Umbilical cord (tissue), 2 donors: ENCODE measurements around the gene TIPARP. TPM values are rescaled to one million over a fixed set of nuclear protein-coding genes. Genes with fewer than 3 reads are reported as not detected.
"Not testable (repeated sequence)": the region's sequence is repeated elsewhere in the genome, so short reads cannot be mapped to it uniquely, and the experiment has no call there.

Experiments used
- DNase-seq: peaks from one replicate; pipeline ENCODE4 v3.0.0-alpha.2; 2015; ENCODE audit warnings: low spot score
- total RNA-seq: library from RNA; depleted of rRNA; stranded (reverse); fragments of >200 nt; gene quantifications from one replicate; pipeline ENCODE4 v1.2.3, GENCODE V29; 2014; ENCODE audit warnings: low replicate concordance; ENCODE audit not compliant: insufficient read depth

TIPARP gene
- total RNA-seq, 1 donor from 2014 or later = 63.1 TPM

DNA sequence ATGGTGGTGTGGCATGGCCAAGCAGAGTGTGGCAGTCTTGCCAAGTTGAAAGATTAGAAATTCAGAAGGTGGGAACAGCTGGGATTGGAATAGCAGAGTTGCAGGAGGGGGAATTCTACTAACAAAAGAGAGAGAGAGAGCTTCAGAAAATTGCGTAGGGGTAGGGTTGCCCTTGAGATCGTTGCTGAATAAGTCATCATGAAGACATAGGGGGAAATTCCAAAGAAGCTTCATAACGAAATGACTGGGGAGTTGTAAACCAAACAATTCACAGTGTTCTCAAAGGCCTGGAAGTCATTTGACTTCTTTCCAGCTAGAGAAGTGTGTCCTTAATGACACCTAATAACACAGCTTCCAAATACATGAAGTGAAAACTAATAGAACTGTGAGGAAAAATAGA is 26.3 kb upstream of the TIPARP start:
- DNase-seq = no peak

DNA sequence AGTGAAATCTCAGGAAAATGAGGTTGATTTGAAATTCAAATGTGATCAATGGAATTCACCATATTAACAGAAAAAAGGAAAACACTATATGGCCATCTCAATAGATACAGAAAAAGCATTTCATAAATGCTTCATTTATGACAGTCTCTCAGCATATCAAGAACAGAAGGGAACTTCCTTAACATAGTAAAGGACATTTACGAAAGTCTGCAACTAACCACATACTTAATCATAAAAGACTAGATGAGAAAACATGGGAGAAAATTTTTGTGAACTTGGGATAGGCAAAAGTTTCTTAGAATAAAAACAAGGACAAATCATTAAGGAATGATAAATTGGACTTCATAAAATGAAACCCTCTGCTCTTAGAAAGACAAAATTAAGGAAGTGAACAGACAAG is 24.7 kb upstream of the TIPARP start:
- DNase-seq = no peak

DNA sequence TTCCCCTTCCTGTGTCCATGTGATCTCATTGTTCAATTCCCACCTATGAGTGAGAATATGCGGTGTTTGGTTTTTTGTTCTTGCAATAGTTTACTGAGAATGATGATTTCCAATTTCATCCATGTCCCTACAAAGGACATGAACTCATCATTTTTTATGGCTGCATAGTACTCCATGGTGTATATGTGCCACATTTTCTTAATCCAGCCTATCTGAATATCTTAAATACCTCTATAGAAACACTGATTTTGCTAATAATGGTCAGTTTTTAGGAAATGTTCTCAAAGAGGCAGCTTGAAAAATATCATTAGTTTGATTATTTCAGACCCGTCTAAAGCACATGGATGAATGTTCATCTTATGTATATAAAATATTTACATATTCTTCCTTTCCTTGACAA is 21.7 kb upstream of the TIPARP start:
- not testable (repeated sequence) for DNase-seq

DNA sequence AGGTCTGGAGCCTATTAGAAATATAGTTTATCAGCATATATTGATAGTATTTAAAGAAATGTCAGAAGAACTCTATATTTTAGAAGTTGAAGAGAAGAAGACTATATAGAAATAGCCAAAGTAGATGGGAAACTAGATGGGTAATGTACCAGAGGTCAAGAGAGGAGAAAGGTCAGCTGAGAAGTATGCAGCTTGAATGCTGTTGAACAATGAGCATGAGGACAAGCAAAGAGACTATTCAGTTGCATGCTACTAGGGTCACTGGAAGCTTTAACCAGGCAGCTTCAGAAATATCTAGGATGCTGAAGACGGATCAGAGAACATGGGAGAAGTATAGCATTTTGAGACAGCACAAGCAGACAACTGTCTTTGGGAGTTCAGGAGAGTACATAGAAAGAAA is 19.6 kb upstream of the TIPARP start:
- DNase-seq = no peak

DNA sequence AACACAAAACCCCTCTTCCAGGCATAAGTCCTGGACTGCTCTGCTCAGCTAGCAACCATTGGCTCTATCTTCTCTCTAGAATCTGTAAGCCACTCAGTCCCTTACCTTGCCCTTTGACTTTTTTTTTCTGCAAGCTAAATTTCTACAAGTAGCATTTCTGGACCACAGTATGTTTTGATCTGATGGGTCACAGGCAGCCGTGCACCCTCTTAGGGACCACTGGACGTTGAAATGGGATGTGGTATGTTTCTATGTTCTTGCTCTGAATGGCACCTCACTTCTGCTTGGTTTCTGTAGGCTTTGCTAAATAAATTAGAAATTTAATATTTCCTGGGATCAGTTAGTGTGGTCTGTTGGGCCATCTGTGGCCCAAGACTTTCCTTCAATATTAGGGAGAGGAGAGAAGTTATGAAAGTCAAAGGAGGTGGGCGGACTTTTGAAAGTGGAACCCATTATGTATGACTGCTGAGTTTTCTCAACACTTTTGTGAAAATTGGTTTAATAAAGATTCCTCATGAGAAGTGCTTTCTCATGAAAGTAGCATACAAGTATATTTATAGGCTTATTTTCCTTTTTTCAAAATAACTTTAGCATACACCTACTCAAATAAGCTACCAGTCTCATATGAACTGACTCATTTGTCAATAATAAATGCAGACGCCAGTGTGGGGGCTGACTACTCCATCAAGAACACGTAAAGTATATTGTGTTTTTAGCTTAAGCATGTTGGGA is 18.4 kb upstream of the TIPARP start:
- DNase-seq = no peak

DNA sequence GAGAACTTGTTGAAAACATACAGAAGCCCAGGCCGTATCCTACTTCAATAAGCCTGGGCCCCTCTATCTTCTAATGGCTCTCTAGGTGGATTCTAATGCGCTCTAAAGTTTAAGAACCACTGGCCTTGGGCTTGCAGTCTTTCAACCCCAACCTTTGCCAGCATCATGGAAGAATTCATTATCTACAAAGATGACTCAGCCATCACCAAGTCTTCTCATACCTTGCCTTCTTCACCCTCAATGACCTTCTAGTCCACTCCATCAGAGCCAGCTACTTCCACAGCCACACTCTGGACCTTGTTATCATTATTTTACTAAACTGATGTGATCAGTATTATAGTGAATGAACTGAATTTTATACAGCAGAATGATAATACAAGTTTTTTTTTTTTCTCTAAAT is 16.9 kb upstream of the TIPARP start:
- no peak for DNase-seq

DNA sequence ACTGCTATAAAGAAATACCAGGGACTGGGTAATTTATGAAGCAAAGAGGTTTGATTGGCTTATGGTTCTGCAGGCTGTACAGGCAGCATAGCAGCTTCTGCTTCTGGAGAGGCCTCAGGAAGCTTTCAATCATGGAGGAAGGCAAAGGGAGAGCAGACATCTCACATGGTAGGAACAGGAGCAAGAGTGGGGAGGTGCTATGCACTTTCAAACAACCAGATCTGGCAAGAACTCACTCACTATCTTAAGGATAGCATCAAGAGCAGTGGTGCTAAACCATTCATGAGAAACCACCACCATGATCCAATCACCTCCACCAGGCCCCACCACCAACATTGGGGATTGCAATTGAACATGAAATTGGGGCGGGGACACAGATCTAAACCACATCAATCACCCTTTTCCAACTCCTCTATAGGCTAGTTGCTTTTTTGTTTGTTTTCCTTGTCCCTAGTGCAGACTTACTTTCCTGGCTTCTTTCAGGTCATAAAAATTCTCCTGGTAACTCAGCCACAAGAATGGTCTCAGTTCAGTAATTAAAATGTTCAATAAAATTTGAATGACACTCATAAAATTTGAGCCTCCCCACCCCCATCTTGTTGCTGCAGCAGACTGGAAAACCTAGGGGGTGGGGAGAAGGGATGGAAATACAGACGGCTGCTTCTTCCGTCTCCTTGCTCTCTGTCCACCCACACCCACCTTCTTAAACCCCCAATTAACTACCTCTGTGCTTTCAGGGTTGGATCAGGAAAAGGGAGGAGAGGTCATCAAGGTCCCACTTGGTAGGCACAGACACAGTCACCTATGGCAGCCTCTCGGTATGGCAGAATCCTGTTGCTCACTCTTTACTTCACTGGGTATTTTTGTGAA is 16.3 kb upstream of the TIPARP start:
- DNase-seq = no peak

DNA sequence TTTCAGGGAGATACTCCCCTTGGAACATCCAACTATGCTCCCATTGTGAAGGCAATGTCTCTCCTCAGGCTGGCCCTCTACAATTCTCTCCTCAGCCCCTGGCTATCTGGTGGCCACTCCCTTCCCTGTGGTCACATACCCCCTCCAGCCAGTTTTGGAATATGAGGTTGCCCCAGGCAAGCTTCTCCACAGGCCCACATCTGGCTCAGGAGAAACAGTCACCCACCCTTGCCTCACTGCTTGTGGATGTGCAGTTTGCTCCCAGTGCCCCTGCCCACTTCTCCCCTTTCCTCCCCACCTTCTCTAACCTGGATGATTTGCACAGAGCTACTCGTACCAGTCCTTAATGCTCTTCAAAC is 15.7 kb upstream of the TIPARP start:
- DNase-seq = no peak

DNA sequence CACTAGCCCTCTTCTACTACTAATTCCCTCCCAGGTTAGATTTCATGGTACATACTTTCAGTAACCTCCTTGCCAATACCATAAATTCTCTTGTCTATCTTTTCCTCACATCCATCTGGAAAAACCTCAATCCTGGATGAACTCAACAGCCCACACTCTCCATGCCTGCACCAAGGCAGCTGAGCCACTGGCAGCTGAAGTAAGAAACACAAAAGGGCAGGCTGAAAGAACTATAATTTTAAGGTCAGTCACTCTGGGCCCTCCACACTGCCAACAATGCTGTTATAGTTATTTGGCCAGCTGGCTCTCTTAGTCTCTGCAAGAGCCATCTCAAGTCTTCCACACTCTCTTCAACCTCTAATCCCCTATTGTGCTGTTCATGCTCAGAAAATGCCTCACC is 15.1 kb upstream of the TIPARP start:
- DNase-seq = no peak

DNA sequence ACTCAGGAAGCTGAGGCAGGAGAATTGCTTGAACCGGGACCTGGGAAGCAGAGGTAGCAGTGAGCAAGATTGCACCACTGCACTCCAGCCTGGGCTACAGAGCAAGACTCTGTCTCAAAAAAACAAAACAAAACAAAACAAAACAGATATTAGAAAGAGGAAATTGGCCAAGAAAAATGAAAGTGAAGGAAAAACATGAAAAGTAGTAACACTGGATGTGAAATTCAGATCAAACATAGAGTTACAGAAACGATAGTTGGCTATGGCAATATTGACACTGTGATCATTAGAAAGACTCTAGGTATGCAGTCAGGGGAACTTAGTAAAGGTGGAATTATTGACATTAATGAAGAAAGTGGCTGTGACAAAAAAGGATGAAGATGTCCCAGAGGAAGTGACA is 13.2 kb upstream of the TIPARP start:
- DNase-seq = no peak

DNA sequence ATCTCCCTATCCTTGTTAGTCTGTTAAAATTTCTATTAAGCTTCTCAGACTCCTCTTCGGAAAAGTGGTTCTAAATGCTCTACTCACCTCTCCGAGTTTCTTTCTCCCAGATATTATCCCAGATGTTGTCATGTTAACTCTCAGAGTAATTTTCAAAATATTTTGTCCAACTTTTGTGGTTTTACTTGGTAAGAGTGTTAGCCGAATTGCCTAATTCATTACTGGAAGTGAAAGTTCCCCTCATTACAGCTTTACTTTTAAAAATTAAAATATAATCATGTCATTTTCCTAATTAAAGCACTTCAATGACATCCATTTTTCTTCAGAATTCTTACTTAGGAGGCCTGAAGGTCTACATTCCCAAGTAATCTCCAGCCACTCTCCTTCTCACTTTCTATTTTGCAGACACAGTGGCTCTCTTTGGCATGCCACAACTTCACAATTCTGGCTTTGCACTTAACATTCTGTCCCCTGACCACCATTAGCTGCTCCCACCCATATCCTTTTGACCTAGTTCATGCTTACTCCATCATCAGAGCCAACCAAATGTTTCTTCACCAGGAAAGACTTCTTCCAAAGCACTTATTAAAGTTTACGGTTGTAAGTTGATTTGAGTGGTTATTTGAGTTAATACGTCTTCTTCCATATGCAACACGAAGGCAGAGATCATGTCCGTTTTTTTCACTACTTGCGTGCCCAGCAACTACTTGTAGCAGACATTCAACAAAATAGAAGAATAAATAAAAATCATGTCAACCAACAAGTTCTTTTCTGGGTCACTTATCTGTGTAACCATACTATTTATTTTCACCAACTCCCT is 10.2 kb upstream of the TIPARP start:
- no peak for DNase-seq

DNA sequence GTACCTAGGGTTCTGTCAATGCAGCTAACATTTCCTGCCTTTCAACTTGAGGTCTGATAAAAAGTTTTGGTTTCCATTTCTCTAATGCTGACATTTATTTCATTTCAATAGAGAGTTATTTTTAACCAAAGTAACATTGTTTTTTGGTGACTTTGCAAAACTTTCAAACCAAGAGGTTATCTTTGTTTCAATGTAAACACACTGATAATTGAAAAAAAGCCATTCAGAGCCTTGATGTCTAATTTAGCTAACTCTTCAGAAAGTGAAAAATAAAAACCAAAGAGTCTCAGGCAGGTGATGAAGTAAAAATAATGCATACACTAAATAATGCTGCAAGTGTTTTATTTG is 9.6 kb upstream of the TIPARP start:
- DNase-seq = no peak

DNA sequence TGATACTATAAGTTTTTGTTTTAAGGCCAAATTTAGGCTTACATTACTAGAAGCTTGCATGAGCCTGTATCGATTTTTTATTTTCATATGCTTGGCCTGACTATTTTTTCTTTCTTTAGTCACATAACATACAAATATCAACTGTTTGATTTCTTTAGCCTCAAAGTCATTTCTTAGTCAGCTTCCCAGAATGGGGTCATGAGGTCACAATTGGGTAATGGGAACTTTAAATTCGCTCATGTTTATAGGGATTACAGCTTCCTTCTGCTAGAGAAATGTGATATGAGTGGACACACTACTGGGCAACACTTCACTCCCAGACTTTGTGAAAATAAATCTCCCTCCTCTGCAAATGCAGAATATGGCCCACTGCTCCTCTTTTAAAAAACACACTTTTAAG is 9.1 kb upstream of the TIPARP start:
- DNase-seq = no peak

DNA sequence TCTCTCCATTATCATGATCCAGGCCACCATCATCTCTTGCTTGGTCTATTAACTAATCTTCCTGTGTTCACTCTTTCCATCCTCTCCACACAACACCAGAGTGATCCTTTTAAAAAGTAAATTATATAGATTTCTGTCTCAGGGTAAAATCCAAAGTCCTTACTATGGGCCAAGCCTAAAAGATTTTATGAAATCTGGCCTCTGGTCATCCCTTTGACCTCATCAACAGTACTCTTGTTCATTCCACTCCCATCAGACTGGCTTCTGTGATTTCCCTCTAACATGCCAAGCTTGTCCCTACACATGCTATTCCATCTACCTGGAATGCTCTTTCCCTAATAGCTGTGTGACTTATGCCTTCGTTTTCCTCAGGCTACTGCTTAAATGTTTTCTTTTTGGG is 8.3 kb upstream of the TIPARP start:
- DNase-seq = no peak

DNA sequence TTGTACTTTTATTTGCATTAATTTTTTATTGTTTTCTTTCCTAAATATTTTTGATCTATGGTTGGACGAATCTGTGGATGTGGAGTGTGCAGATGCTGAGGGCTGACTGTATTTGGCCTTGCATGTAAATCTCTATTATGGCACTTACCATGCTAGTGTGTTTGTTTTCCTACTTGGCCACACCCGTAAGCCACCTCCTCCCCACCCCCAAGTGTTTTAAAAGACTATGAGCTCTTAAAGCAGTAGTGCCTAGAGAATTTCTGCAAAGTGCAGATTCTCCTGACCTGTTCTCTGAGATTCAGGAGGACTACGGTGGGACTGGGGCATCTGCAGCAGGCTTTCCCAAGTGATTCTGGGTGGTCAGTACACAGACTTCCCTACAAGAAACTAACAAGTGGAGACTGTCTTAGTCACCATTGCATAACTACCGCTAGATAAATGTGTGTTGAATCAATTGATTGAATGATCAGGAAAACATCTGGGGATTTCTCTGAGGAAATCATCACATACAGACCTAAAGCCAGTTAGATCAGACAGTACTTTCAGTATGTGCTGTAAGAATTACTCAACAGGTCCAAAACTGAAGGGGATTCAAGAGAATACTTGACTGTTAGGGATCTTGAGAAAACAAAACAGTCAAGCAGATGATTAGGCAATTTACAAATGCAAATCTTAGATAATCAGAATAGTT is 6.2 kb upstream of the TIPARP start:
- no peak for DNase-seq

DNA sequence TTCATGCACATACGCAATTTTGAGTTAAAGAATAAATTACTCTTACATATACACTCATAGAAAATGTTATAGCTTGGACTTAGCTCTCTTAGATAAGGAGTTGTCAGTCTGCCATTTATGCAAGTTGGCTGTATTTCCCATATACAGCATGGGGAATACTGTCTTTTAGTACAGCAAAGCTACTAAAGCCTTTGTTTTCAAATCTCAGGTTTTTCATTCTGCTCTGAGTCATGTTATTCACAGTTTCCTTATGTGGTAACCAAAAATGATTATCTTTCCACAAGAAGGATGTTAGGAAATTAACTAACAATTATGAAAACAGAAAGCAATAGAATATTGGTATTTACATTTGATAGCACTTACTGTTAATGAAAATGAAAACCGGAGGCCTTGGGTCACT is 4.3 kb upstream of the TIPARP start:
- DNase-seq = no peak

DNA sequence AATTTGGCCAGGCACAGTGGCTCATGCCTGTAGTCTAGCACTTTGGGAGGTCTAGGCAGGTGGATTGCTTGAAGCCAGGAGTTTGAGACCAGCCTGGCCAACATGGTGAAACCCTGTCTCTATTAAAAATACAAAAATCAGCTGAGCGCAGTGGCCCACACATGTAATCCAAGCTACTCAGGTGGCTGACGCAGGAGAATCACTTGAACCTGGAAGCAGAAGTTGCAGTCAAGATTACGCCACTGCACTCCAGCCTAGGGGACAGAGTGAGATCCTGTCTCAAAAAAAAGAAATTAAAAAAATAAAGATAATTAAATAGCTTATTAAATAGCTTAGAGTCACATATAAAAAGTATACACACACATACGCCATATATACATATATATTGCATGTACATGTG is 3.7 kb upstream of the TIPARP start:
- no peak for DNase-seq

DNA sequence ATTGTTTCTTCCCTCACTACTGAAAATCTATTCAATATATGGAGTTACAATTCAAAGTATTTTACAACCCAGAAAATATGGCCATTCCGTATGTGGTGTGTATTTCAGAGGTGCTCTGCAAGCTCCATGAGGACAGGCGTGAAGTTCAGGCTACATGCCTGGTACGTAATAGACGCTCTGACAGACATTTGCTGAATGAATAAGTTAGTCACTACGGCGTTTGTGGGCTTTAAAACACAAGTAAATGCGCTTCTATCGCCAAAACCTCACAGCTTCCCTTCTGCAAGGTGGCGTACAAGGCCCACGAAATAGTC is 701 bp upstream of the TIPARP start:
- DNase-seq = no peak

DNA sequence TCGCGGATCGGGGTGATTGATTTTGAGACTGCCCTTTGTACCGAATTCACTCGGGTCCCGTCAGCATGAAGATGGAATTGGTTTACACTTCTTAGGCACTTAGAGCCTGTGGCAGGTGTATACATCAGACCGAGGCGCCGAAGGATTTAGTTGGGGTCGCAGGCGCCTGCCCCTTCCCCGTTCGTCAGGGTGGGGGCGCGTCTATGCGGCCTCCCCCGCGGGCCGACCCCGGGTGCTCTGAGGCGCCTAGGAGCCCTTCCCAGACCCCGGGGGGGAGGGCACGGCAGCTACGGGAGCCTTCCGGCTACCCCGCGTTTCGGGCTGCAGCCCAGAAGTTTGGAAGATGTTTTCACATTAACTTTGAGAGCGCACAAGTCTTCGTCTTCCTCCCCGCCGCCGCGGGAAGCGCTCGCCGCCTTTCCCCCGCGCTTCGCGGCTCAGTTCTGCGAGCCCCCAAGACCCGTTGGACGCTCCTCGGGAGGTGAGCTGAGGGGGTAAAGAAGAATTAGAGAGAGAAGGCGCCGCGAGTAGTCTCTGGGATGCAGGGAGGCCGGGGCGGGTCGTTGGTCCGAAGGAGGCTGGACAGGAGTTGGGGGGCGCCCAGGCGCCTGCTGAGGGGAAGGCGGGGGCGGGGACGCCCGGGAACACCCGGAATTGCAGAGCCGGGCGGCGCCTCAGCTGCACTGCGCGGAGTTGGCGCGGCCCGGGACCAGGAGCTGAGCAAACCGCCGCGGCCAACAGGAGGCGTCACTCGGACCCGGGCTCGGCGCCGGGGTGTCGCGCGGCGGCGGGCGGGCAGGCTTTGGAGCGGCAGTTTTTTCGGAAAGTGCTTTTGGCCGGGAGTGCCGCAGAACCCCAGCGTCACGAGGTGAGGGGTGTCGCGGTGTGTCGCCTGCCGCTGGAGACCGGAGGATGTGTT is 780 bp downstream of the TIPARP start:
- DNase-seq = peak; percentile 76

DNA sequence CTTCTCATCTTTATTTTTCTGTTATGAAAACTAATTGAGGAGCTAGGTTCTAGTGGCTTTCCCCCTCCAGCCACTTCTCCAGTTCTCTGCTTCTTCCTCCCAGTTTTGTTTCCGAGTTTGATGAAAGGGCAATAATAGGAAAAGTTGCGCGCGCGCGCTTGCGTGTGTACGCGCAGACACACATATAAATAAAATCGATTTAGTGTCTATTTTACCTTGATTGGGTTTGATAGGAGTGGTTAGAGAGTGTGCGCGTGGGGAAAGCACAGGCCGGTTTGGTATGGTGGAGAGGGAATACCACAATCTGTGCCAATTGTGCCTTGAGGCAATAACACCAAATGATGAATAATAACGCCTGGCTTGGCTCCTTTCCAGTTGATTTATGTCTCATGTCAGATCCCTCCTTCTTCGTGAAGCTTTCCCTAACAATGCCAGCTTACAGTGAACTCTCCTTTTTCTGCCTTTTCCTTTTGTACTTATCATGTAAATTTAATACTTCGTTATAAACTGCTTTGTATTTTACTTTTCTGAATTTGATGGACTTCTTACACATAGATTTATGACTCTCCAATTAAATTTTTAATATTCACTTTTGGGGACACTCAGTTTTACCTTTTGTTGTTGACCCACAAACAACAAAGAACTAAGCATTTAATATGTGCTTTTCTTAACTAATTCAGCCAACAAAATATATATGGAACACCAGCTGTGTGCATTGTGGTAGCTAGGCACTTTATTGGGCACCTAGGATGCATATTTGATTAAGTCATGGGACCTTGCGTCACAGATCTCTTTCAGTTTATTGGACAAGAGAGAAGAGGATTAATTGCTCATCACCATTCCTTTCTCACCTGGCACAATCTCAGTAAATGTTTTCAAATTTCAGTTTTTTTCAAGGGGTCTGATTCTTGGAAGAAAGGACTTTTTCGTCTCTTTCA is 1.7 kb downstream of the TIPARP start:
- peak; percentile 62 for DNase-seq
